Hepatocyte (in vitro differentiated cells): ENCODE measurements around the gene TEDC1. TPM values are rescaled to one million over a fixed set of nuclear protein-coding genes. Genes with fewer than 3 reads are reported as not detected.

Experiments
- DNase-seq: peaks from one replicate; pipeline ENCODE4 v3.0.0-alpha.2; 2016; ENCODE audit warnings: low spot score
- H2AFZ ChIP-seq: fragments of 200-600 bp; sonication (generic); 2 replicates; pipeline ENCODE4 v1.6.0; 2016; ENCODE audit warnings: antibody characterized with exemption, mild to moderate bottlenecking
- H3K27ac ChIP-seq: fragments of 200-600 bp; sonication (generic); 2 replicates; pipeline ENCODE4 v1.5.1; 2016; ENCODE audit warnings: mild to moderate bottlenecking
- H3K27me3 ChIP-seq: fragments of 200-600 bp; sonication (generic); 2 replicates; pipeline ENCODE4 v1.6.1; 2016
- H3K36me3 ChIP-seq: fragments of 200-600 bp; sonication (generic); replicated peaks from 2 replicates; pipeline ENCODE4 v1.5.1; 2016; ENCODE audit warnings: low read depth; ENCODE audit not compliant: insufficient read depth
- H3K4me1 ChIP-seq: fragments of 200-600 bp; sonication (generic); 2 replicates; pipeline ENCODE4 v1.5.1; 2016; ENCODE audit warnings: mild to moderate bottlenecking, moderate library complexity; ENCODE audit not compliant: insufficient read depth
- H3K4me2 ChIP-seq: fragments of 200-600 bp; sonication (generic); 2 replicates; pipeline ENCODE4 v1.6.0; 2016
- H3K4me3 ChIP-seq: fragments of 200-600 bp; sonication (generic); 2 replicates; pipeline ENCODE4 v1.5.1; 2016; ENCODE audit warnings: mild to moderate bottlenecking
- H3K79me2 ChIP-seq: fragments of 200-600 bp; sonication (generic); 2 replicates; pipeline ENCODE4 v1.6.0; 2017; ENCODE audit warnings: mild to moderate bottlenecking
- H3K9me2 ChIP-seq: fragments of 200-600 bp; sonication (generic); replicated peaks from 2 replicates; pipeline ENCODE4 v1.6.0; 2017; ENCODE audit warnings: mild to moderate bottlenecking; ENCODE audit not compliant: insufficient read depth
- H3K9me3 ChIP-seq: fragments of 200-600 bp; sonication (generic); 2 replicates; pipeline ENCODE4 v1.5.1; 2016; ENCODE audit warnings: low read depth, mild to moderate bottlenecking
- H4K20me1 ChIP-seq: fragments of 200-600 bp; sonication (generic); 2 replicates; pipeline ENCODE4 v1.6.0; 2016; ENCODE audit warnings: mild to moderate bottlenecking; ENCODE audit not compliant: insufficient read depth, poor library complexity, severe bottlenecking
- EZH2 ChIP-seq: fragments of 200-600 bp; sonication (generic); IDR thresholded peaks from 2 replicates; pipeline ENCODE4 v1.6.1; 2016; ENCODE audit warnings: antibody characterized with exemption, mild to moderate bottlenecking, borderline replicate concordance
- EZH2phosphoT487 ChIP-seq: fragments of 200-600 bp; sonication (generic); IDR thresholded peaks from one replicate; pipeline ENCODE4 v1.6.1; 2018; ENCODE audit warnings: antibody characterized with exemption, mild to moderate bottlenecking, low read depth, moderate library complexity; ENCODE audit not compliant: unreplicated experiment, severe bottlenecking
- WGBS: methylation state at CpG from one replicate; pipeline ENCODE4 v1.1.6; 2016; ENCODE audit warnings: low lambda C conversion rate; ENCODE audit errors: missing lambda C conversion rate; 5-methylcytosine and 5-hydroxymethylcytosine counted together
- polyA plus RNA-seq: library from polyadenylated mRNA; unstranded; fragments of >200 nt; fragmentation: Nextera tagmentation; extraction: Ambion mirVana; gene quantifications from 2 replicates; pipeline ENCODE4 v1.2.1, GENCODE V29; 2016
- total RNA-seq: library from RNA; depleted of rRNA; stranded (reverse); fragments of >200 nt; gene quantifications from 2 replicates; pipeline ENCODE4 v1.2.3, GENCODE V29; 2014
- TF ChIP-seq, protein P1 (sequence below): fragments of 200-600 bp; sonication (generic); IDR thresholded peaks from 2 replicates; pipeline ENCODE4 v1.5.1; 2016; ENCODE audit warnings: antibody characterized with exemption, mild to moderate bottlenecking; ENCODE audit not compliant: poor library complexity

Gene TEDC1
- total and polyA plus RNA-seq, 2 experiments from 2014 or later = 3.9 to 4.9 TPM

DNA sequence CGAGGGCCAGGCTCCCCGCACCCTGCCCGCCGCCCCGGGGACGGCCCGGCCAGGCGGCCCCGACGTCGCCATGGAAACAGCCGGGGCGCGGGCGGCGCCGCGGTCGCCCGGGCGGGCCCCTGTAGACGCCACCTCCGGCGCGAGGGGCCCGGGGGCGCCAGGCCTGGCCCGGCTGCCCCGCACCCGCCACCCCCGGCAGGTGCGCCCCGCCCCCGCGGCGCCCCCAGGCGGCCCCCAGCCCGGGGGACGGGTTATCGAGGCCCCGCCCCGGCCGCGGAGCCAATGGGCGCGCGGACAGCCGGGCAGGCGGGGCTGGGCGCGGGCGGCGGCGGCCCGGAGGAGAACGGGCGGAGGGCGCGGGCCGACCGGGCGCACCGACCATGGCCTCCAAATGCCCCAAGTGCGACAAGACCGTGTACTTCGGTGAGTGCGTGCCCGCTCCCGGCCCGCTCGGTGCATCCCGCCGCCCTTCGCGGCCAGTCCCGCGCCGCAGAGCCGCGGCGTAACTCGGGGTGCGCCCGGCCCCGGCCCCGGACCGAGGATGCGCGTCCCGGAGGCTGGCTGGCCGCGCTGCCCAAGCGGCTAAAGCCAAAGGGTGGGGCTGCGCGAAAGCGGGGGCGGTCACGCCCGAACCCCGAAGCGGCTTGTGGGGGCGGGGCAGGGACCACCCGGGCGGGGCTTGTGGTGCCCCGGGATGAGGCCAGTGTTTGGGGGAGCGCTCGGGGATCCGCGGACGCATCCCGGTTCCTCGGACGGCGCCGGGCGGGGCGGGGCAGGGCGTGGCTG lies 16.4 kb upstream of the TEDC1 start, which contains the start of gene CRIP2:
Gene CRIP2, plus strand, starts transcription at position 339 of the 786 bp plus-strand sequence. Its CDS starts 42 bp downstream, at position 381.
- TF ChIP-seq, protein P1, sequence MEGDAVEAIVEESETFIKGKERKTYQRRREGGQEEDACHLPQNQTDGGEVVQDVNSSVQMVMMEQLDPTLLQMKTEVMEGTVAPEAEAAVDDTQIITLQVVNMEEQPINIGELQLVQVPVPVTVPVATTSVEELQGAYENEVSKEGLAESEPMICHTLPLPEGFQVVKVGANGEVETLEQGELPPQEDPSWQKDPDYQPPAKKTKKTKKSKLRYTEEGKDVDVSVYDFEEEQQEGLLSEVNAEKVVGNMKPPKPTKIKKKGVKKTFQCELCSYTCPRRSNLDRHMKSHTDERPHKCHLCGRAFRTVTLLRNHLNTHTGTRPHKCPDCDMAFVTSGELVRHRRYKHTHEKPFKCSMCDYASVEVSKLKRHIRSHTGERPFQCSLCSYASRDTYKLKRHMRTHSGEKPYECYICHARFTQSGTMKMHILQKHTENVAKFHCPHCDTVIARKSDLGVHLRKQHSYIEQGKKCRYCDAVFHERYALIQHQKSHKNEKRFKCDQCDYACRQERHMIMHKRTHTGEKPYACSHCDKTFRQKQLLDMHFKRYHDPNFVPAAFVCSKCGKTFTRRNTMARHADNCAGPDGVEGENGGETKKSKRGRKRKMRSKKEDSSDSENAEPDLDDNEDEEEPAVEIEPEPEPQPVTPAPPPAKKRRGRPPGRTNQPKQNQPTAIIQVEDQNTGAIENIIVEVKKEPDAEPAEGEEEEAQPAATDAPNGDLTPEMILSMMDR = no peak
- no peak for TF ChIP-seq EZH2
- TF ChIP-seq EZH2phosphoT487 = no peak
- under 1% methylated on average over 52 of the region's 118 CpGs for WGBS
- Histone ChIP-seq H3K27me3 (peaks cover 41% of the 10 kb centered on the region), H3K9me2 (no peaks in the 10 kb centered on the region), H3K36me3 (no peaks in the 10 kb centered on the region), H2AFZ (peak within 1 kb of the TSS; percentile 60), H3K4me2 (peak within 1 kb of the TSS; percentile 99), H3K79me2 (no peaks in the 10 kb centered on the region), H3K4me3 (peak within 1 kb of the TSS; percentile 82), H3K4me1 (peaks cover 48% of the 10 kb centered on the region), H3K9me3 (no peaks in the 10 kb centered on the region), H3K27ac (peak within 1 kb of the TSS; percentile 79), H4K20me1 (no peaks in the 10 kb centered on the region)
- peak; percentile 83 for DNase-seq

DNA sequence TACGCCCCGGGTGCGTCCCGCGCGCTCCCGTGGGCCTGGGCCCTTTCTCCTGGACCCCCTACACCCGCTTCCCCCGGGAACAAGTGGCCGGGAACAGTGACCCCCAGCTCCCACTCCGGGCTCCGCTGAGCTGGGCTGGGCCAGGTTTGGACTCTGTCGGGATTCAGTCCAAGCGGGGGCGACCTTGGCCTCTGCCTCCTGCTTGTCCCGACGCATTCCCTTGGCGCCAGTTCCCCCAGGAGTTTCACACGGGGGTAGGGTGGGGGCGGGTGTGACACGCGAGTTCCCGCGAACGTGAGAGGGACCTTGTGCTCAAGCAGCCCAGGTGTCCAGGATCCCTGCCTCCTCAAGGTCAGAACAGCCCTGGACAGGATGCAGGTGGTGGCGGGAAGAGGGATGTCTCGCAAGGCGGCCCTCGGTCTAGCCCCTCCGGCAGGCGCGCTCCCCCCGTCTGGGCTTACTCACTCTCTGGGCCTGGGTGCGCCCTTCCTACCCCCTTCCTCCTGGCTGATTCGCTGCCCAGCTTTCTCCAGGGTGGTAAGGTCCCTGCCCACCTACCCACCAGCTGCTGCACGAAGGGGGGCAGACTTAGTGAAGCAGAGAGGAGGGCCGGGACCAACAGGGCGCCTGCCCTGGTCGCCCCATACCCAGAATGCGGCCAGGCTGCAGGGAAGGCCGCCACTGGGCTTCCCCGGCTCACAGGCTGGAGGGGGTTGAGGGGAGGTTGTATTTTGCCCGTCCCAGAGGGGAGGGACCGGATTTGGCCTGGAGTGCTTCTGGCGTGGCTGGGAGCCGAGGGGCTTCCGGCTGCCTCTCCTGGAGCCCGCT lies 15.6 kb upstream of the TEDC1 start:
- Histone ChIP-seq H3K4me3 (peak overlapping the region; percentile 72), H4K20me1 (no peaks in the 10 kb centered on the region), H3K27me3 (peaks cover 48% of the 10 kb centered on the region), H3K27ac (no peak overlapping the region), H3K4me1 (peaks cover 46% of the 10 kb centered on the region), H2AFZ (no peak overlapping the region), H3K9me3 (no peaks in the 10 kb centered on the region), H3K9me2 (no peaks in the 10 kb centered on the region), H3K36me3 (no peaks in the 10 kb centered on the region), H3K4me2 (peak overlapping the region; percentile 97), H3K79me2 (no peaks in the 10 kb centered on the region)
- no peak for DNase-seq
- WGBS = 21% methylated on average over 39 of the region's 48 CpGs
- TF ChIP-seq EZH2 = peak; percentile 62
- TF ChIP-seq EZH2phosphoT487 = no peak
- TF ChIP-seq, protein P1 = no peak

DNA sequence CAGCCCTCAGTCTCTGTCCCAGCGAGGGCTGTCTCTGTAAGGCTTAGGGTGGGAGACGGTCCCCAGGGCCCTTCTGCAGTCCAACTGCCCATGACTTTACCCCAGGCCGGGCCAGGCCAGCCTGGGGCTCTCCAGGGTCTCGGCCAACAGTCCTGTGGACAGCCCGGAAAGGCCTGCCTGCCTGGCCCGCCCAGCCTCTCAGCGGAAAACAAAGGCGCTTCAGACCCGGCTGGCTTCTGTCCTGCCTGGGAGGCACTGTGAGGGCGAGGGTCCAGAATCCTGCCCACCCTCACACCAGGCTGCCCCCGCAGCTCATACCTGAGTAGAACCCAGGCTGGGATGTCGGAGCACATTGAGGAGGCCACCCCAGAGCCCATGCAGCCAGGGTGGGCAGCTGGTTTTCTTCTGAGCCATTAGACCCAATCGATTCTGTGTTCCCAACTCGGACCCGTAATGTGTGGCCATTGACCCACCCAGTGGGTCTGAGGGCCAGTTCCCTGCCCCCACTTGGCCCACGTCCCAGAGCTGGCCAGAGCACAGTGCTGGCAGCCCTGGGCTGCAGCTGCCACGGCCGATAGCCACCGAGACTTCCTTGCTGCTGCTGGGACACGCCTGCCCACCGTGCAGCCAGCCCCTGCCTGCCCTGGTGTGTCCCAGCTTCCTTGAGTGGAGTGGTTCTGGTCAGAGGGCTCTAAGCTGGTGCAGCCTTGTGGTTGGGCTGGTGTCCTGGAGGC lies 14.8 kb upstream of the TEDC1 start:
- H2AFZ ChIP-seq = no peak overlapping the region
- 57% methylated on average over 21 of the region's 21 CpGs for WGBS

More for the DNA sequence above, 14.8 kb upstream of the TEDC1 start:
- Histone ChIP-seq H3K4me1 (peaks cover 42% of the 10 kb centered on the region), H3K27ac (no peak overlapping the region), H3K4me3 (no peak overlapping the region), H3K9me2 (no peaks in the 10 kb centered on the region), H3K79me2 (no peaks in the 10 kb centered on the region), H3K9me3 (no peaks in the 10 kb centered on the region), H4K20me1 (no peaks in the 10 kb centered on the region), H3K36me3 (no peaks in the 10 kb centered on the region), H3K4me2 (peak overlapping the region; percentile 97), H3K27me3 (peaks cover 48% of the 10 kb centered on the region)
- TF ChIP-seq, protein P1 = no peak
- no peak for TF ChIP-seq EZH2
- no peak for TF ChIP-seq EZH2phosphoT487
- no peak for DNase-seq
